ENCODE measurements around the gene SAMHD1. TPM values are rescaled to one million over a fixed set of nuclear protein-coding genes. Genes with fewer than 3 reads are reported as not detected.

Gene SAMHD1
- total RNA-seq, 1 donor, result 75.1 TPM

- no peak overlapping the region for H3K4me3 ChIP-seq (ENCODE audit: low read depth, low read length)
- TF ChIP-seq CTCF (IDR thresholded peaks at IDR 0.05; ENCODE audit: insufficient read depth, low read depth, low read length), result no peak
- no peak for DNase-seq (ENCODE audit: low read depth)
Measured at GRCh38 chr20:36859282-36859555, 92.3 kb downstream of the SAMHD1 start.

- no peak for TF ChIP-seq CTCF (IDR thresholded peaks at IDR 0.05; ENCODE audit: insufficient read depth, low read depth, low read length)
- peak; percentile 65 for DNase-seq (ENCODE audit: low read depth)
- H3K4me3 ChIP-seq (ENCODE audit: low read depth, low read length), result no peak overlapping the region
Measured at GRCh38 chr20:36856691-36857635, 94.5 kb downstream of the SAMHD1 start.

DNA sequence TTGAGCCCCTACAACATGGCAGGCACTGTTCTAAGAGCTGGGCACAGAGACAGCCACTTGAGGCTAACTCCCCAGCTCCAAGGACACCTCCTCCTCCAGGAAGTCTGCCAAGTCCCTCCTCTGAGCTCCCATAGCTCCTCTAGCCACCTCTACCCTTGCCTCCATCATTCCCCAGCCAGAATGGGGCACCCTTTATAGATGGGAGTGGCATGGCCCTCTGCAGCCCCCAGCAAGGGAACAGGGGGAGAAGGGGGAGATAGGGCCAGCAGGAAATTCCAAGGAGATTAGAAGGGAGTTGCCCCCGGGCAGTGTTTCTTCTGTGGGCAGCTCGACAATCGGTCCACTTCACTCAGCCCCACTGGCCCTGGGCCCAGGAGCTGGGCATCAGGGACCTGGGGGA is 95.3 kb downstream of the SAMHD1 start:
- no peak overlapping the region for H3K4me3 ChIP-seq (ENCODE audit: low read depth, low read length)
- no peak for DNase-seq (ENCODE audit: low read depth)

GRCh38 chr20:36855241-36855657 is 96.3 kb downstream of the SAMHD1 start:
- DNase-seq (ENCODE audit: low read depth), result no peak
- no peak for TF ChIP-seq CTCF (IDR thresholded peaks at IDR 0.05; ENCODE audit: insufficient read depth, low read depth, low read length)
- no peak overlapping the region for H3K4me3 ChIP-seq (ENCODE audit: low read depth, low read length)

More for the DNA sequence above, 95.3 kb downstream of the SAMHD1 start:
- no peak for TF ChIP-seq CTCF (IDR thresholded peaks at IDR 0.05; ENCODE audit: insufficient read depth, low read depth, low read length)

GRCh38 chr20:36854348-36855240 is 96.9 kb downstream of the SAMHD1 start:
- no peak overlapping the region for H3K4me3 ChIP-seq (ENCODE audit: low read depth, low read length)
- peak; percentile 52 for DNase-seq (ENCODE audit: low read depth)
- TF ChIP-seq CTCF (IDR thresholded peaks at IDR 0.05; ENCODE audit: insufficient read depth, low read depth, low read length), result no peak

DNA sequence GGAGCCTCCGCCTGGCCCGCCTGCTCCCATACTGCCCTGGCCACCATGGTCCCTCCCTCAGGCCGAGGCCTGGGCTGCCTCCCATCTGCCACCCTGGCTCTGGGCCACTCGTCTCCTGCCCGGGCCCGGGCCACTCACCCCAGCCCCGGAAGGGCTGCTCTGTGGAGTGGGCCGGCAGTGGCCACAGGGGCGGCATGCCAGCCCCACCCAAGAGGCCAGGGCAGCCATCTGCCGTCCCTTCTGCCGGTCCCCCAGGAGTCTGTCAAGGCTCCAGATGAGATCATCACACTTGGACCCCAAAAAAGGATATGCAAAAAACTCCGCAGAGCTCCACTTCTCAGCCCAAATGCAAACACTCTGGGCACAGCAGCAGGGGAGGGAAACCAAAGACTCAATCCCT is 99.3 kb downstream of the SAMHD1 start:
- no peak for TF ChIP-seq CTCF (IDR thresholded peaks at IDR 0.05; ENCODE audit: insufficient read depth, low read depth, low read length)
- no peak overlapping the region for H3K4me3 ChIP-seq (ENCODE audit: low read depth, low read length)
- no peak for DNase-seq (ENCODE audit: low read depth)

Data from fibroblast of villous mesenchyme (primary cell).